Testis (tissue), 3 donors: ENCODE results near the gene PKNOX2. TPM values are rescaled to one million over a fixed set of nuclear protein-coding genes. Genes with fewer than 3 reads are reported as not detected.

Experiments used
- DNase-seq: peaks from one replicate; pipeline ENCODE4 v3.0.0-alpha.2; 2019
- H3K27ac ChIP-seq, 2 donors: fragments of 200-600 bp; sonication (generic); one replicate each; pipeline ENCODE4 v1.5.1; 2019
- H3K27me3 ChIP-seq: fragments of 200-600 bp; sonication (generic); one replicate; pipeline ENCODE4 v1.5.1; 2019
- H3K36me3 ChIP-seq: fragments of 200-600 bp; sonication (generic); one replicate; pipeline ENCODE4 v1.5.1; 2017; ENCODE audit warnings: low read depth; ENCODE audit errors: missing control alignments
- H3K4me1 ChIP-seq: fragments of 200-600 bp; sonication (generic); one replicate; pipeline ENCODE4 v1.5.1; 2019
- H3K4me3 ChIP-seq, 2 donors: fragments of 200-600 bp; sonication (generic); one replicate each; pipeline ENCODE4 v1.5.1; 2017 to 2019
- H3K9me3 ChIP-seq: fragments of 200-600 bp; sonication (generic); one replicate; pipeline ENCODE4 v1.5.1; 2017
- CTCF ChIP-seq, 3 experiments: fragments of 450-650 bp in 2 of 3; fragments of 200-600 bp in 1 of 3; sonication (generic) in 1 of 3; IDR thresholded peaks; one replicate each; pipeline ENCODE4 v1.5.1; 2016 to 2019; ENCODE audit warnings: antibody characterized with exemption in 3 of 3, mild to moderate bottlenecking in 2 of 3, moderate library complexity in 1 of 3
- POLR2A ChIP-seq: fragments of 450-650 bp; IDR thresholded peaks from one replicate; pipeline ENCODE4 v1.6.1; 2017; ENCODE audit warnings: antibody characterized with exemption, mild to moderate bottlenecking, moderate library complexity
- WGBS, 2 donors: methylation state at CpG; one replicate each; pipeline ENCODE4 v1.1.5; 2018; 5-methylcytosine and 5-hydroxymethylcytosine counted together
- intact Hi-C: fragments of 100-400 bp; cut with DNase I; formaldehyde crosslinking; loops from one replicate; pipeline ENCODE4 v1.15.1; 2023; ENCODE audit warnings: low total_unique reads
- polyA plus RNA-seq: library from polyadenylated mRNA; stranded (reverse); fragments of 350-450 nt; fragmentation: Illumina TruSeq; extraction: RNeasy Lipid Tissue Mini Kit (QIAGEN cat#74804); gene quantifications from one replicate; pipeline ENCODE4 v1.2.3, GENCODE V29; 2014; ENCODE audit warnings: low read depth, low replicate concordance; ENCODE audit not compliant: insufficient read depth
- total RNA-seq, 2 donors: library from RNA; depleted of rRNA; stranded (reverse); fragments of >200 nt; gene quantifications; one replicate each; pipeline ENCODE4 v1.2.3, GENCODE V29; 2016

Gene PKNOX2
- total and polyA plus RNA-seq, 3 donors from 2014 or later, result 5.5 to 10.4 (median 7.3) TPM

GRCh38 chr11:125263268-125263790 is 98.8 kb downstream of the PKNOX2 start:
- Histone ChIP-seq H3K36me3 (no peaks in the 10 kb centered on the region), H3K4me1 (peaks cover 40% of the 10 kb centered on the region), H3K27me3 (no peaks in the 10 kb centered on the region), H3K27ac (peak overlapping the region in 1 of 2 donors; percentile 29), H3K4me3 (peak overlapping the region in 1 of 2 donors; percentile 9), H3K9me3 (no peaks in the 10 kb centered on the region)
- WGBS, 2 donors, result 0 to 1% methylated on average over 4 to 27 of the region's 29 CpGs
- TF ChIP-seq POLR2A (no peak), CTCF (IDR thresholded peaks at IDR 0.05) (no peak)
- DNase-seq, result peak; percentile 86
- intact Hi-C loops, result no loop called here

- intact Hi-C loops, result no loop called here
- 78 to 89% methylated on average over 14 of the region's 14 CpGs for WGBS, 2 donors
- H3K27ac ChIP-seq, result peak overlapping the region in 1 of 2 donors; percentile 29
Measured at GRCh38 chr11:125264100-125265022, 99.8 kb downstream of the PKNOX2 start.

GRCh38 chr11:125267548-125267947 is 103.0 kb downstream of the PKNOX2 start:
- no peak for DNase-seq
- intact Hi-C loops, result no loop called here
- 86 to 90% methylated on average over 8 of the region's 8 CpGs for WGBS, 2 donors
- H3K4me3 ChIP-seq, result no peak overlapping the region
- H3K9me3 ChIP-seq, result no peaks in the 10 kb centered on the region
- no peaks in the 10 kb centered on the region for H3K36me3 ChIP-seq
- peaks cover 30% of the 10 kb centered on the region for H3K4me1 ChIP-seq
- H3K27me3 ChIP-seq, result no peaks in the 10 kb centered on the region
- no peak overlapping the region for H3K27ac ChIP-seq
- TF ChIP-seq POLR2A (no peak), CTCF (IDR thresholded peaks at IDR 0.05) (no peak)

More at GRCh38 chr11:125264100-125265022, 99.8 kb downstream of the PKNOX2 start:
- Histone ChIP-seq H3K4me3 (no peak overlapping the region), H3K36me3 (no peaks in the 10 kb centered on the region), H3K9me3 (no peaks in the 10 kb centered on the region), H3K4me1 (peaks cover 40% of the 10 kb centered on the region), H3K27me3 (no peaks in the 10 kb centered on the region)
- TF ChIP-seq POLR2A (no peak), CTCF (IDR thresholded peaks at IDR 0.05) (no peak)
- DNase-seq, result no peak

- Histone ChIP-seq H3K27me3 (no peaks in the 10 kb centered on the region), H3K4me1 (peaks cover 20% of the 10 kb centered on the region), H3K4me3 (no peak overlapping the region), H3K27ac (no peak overlapping the region), H3K36me3 (no peaks in the 10 kb centered on the region), H3K9me3 (no peaks in the 10 kb centered on the region)
- intact Hi-C loops, result no loop called here
- no peak for TF ChIP-seq POLR2A
- TF ChIP-seq CTCF (IDR thresholded peaks at IDR 0.05), result no peak
- no peak for DNase-seq
- 80 to 84% methylated on average over 4 to 5 of the region's 5 CpGs for WGBS, 2 donors
Measured at GRCh38 chr11:125268611-125269010, 104.1 kb downstream of the PKNOX2 start.
